ENCODE results near the gene TMEM163.
A peak's percentile ranks its signal among the peaks of the same experiment; 100 is the strongest.

Gene TMEM163

GRCh38 chr2:134690629-134691215 is 28.1 kb downstream of the TMEM163 start:
- DNase-seq = no peak

- no peak for DNase-seq
Measured at GRCh38 chr2:134689315-134689714, 29.5 kb downstream of the TMEM163 start.

- DNase-seq = no peak
Measured at GRCh38 chr2:134685967-134686366, 32.8 kb downstream of the TMEM163 start.

GRCh38 chr2:134683561-134684112 is 35.2 kb downstream of the TMEM163 start:
- DNase-seq = peak; percentile 29

GRCh38 chr2:134682726-134683125 is 36.1 kb downstream of the TMEM163 start:
- DNase-seq = no peak

GRCh38 chr2:134681201-134681600 is 37.6 kb downstream of the TMEM163 start:
- DNase-seq = no peak

GRCh38 chr2:134679745-134680144 is 39.1 kb downstream of the TMEM163 start:
- peak; percentile 31 for DNase-seq

- no peak for DNase-seq
Measured at GRCh38 chr2:134679294-134679693, 39.5 kb downstream of the TMEM163 start.

- no peak for DNase-seq
Measured at GRCh38 chr2:134677856-134678756, 40.7 kb downstream of the TMEM163 start.

GRCh38 chr2:134676960-134677359 is 41.8 kb downstream of the TMEM163 start:
- DNase-seq = no peak

GRCh38 chr2:134675314-134675713 is 43.5 kb downstream of the TMEM163 start:
- no peak for DNase-seq

- DNase-seq = no peak
Measured at GRCh38 chr2:134674687-134675086, 44.1 kb downstream of the TMEM163 start.

- no peak for DNase-seq
Measured at GRCh38 chr2:134671513-134671912, 47.3 kb downstream of the TMEM163 start.

GRCh38 chr2:134670955-134671354 is 47.8 kb downstream of the TMEM163 start:
- DNase-seq = no peak

GRCh38 chr2:134669731-134670669 is 48.8 kb downstream of the TMEM163 start:
- peak; percentile 54 for DNase-seq

- peak; percentile 78 for DNase-seq
Measured at GRCh38 chr2:134668821-134669220, 50.0 kb downstream of the TMEM163 start.

- no peak for DNase-seq
Measured at GRCh38 chr2:134667541-134667940, 51.3 kb downstream of the TMEM163 start.

GRCh38 chr2:134667081-134667480 is 51.7 kb downstream of the TMEM163 start:
- DNase-seq = no peak

- DNase-seq = no peak
Measured at GRCh38 chr2:134665727-134666506, 52.9 kb downstream of the TMEM163 start.

- DNase-seq = no peak
Measured at GRCh38 chr2:134663451-134664450, 55.0 kb downstream of the TMEM163 start.

GRCh38 chr2:134662751-134663150 is 56.0 kb downstream of the TMEM163 start:
- no peak for DNase-seq
